Right renal pelvis (tissue), 4 donors: ENCODE data around the gene PSMD7. TPM values are rescaled to one million over a fixed set of nuclear protein-coding genes. Genes with fewer than 3 reads are reported as not detected.
A peak's percentile ranks its signal among the peaks of the same experiment; 100 is the strongest.

Experiments
- DNase-seq, 4 donors: peaks; one replicate each; pipeline ENCODE4 v3.0.0-alpha.2; 2013; ENCODE audit warnings: low read depth in 4 of 4, low spot score in 3 of 4, missing footprints in 1 of 4
- polyA plus RNA-seq, 4 donors: library from polyadenylated mRNA; unstranded; fragments of 120-200 nt; gene quantifications; one replicate each; pipeline ENCODE4 v1.2.1, GENCODE V29; 2013; ENCODE audit not compliant: insufficient read length in 4 of 4

Gene PSMD7
- 100 to 1,000 TPM in 1 of 4 donors, 10 to 100 TPM in 3; 91.8 to 105 (median 98.5) TPM for polyA plus RNA-seq

DNA sequence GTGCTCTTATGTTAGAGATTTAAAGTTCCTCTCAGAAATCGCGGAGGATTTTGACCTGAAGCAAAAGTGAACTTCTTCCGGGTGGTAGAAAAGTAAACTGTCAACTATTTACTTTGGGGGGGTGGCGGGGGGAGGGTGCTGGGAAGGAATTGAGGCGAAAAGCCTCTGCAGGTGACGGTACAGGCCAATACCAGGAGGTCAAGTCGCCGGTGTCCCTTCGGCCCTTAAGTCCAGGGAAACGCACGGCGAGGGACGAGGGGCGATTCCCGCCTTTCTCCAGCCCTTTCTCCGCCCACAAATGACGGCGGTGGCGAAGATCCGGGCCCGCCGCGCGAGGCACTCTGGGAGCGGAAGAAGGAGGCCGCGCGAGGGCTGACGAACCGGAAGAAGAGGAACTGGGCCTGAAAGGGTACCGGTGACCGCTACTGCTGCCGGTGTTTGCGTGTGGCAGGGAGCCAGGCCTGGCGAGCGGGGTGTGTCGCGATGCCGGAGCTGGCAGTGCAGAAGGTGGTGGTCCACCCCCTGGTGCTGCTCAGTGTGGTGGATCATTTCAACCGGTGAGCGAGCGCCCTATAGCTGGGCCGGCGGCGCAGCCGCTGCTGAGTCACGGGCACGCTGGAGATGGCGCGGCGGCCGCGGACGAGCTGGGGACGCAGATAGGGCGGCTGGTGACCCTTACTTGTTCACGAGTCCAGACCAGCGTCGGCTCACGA, at the start of gene PSMD7:
Gene PSMD7 (plus strand): TSS at position 383 of the 713 bp plus-strand sequence. CDS start 101 bp downstream, at position 484.
- peak; percentile 78 to 87 (median 86) for DNase-seq

GRCh38 chr16:74249254-74249653, 47.4 kb upstream of the PSMD7 start:
- DNase-seq, result no peak

GRCh38 chr16:74249846-74250245, 46.8 kb upstream of the PSMD7 start:
- no peak for DNase-seq

DNA sequence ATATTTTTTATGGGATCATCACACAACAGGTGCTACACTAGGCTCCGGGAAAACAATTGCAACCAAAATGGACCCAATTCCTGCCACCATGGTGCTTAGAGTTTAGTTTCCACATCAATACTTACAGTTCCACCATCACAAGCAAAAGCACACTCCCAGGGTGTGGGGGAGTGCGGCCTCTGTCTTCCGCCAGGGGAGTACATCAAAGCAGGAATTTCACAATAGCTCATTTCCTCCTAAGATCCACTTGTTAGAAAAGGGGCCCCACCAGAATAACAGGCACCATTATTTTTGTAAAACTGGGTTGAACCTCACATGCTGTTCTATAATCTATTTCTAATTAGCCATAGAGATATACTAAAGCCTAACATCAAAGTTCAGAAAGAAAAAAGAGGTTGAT, 44.3 kb upstream of the PSMD7 start:
- DNase-seq, result no peak

DNA sequence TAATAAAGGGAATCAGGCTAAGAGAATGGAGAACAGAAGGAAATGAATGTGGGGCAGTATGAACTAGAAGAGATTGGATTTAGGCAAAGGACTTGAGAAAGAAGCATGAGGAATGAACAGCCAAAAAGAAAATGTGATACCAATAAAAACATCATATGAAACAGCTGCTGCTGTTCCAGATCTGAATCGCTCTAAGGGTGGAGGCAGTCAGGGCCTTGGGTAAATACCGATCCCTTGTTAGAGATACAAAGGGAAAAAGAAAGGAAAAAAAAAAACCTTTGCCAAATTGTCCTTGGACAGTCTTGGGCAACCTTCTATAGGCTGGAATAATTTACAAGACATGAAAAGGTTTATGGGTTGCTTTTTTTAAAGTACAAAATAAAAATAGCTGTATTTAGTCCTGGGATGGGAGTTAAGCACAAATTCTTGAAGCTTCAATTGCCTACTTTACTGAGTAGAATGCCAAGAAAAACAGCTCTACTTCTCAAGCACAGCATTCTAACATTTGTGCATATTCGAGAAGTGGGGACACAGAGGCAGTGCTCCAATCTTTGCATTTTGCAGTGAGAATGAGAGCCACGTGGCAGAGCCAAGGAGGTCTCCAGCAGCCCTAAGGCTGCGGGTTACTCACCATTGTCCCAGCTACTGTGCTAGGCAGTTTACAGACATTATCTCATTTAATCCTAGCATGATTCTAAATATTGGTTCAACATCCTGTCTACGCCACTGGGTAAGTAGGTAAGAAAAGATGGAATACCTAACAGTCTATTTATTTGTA, 43.3 kb upstream of the PSMD7 start:
- DNase-seq, result no peak

GRCh38 chr16:74257061-74257460, 39.6 kb upstream of the PSMD7 start:
- no peak for DNase-seq

DNA sequence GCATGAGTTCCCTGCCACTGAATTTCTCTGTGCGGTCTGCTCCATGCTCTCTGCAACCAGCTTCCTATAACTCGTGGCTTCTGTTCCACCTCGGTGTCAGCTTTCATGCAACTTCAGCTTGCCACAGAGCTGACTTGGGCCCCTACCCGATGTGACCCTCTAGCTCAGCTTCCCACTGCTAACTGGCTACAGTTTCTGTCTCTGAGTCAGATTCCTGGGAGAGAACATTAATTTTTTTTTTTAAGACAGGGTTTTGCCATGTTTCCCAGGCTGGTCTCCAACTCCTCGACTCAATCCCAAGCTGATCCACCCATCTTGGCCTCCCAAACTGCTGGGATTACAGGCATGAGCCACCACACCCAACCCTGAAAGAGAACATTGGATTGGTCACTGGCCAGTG, 35.5 kb upstream of the PSMD7 start:
- no peak for DNase-seq

DNA sequence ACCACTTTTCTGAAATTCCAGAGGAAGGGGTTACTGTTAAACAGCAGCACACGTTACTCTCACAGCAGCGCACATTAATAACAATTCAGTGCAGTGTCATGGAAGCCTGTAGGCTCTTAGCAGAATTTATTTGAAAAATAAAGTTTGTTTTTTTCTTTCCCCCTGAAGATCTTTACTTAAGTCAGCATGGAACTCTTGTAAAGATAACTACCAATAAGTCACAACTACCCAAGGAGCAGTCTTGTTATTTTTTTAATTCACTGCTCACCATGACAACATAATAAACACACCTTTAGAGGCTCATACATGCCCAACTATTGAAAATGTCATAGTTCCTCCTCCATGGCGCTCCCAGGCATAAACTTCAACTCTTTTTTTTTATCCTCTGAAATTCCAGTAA, 31.8 kb upstream of the PSMD7 start:
- no peak for DNase-seq

- DNase-seq, result peak in 3 of 4 donors; percentile 6 to 18 (median 12)
These were observed 28.2 kb upstream of the PSMD7 start for GRCh38 chr16:74268372-74268782.

- no peak for DNase-seq
These were observed 24.7 kb upstream of the PSMD7 start for GRCh38 chr16:74271872-74272271.

GRCh38 chr16:74275031-74275636, 21.5 kb upstream of the PSMD7 start:
- no peak for DNase-seq

DNA sequence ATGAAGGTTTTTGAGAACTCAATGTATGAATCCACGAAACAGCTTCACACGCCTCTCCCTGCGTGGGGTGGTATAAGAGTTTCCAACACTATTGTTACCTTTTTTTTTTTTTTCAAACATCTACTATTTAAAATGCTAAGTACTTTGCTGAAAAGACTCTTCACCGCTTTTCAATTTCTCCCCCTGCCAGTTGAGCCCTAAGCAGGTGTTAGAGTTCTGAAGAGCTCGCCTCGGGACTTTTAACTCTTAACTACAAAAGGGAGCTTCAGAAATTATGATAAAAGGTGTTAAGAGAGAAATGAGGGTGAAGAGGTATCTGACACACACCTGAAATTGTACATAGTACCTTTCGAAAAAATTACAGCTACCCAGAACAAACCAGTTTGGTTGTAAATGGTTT, 20.9 kb upstream of the PSMD7 start:
- no peak for DNase-seq

DNA sequence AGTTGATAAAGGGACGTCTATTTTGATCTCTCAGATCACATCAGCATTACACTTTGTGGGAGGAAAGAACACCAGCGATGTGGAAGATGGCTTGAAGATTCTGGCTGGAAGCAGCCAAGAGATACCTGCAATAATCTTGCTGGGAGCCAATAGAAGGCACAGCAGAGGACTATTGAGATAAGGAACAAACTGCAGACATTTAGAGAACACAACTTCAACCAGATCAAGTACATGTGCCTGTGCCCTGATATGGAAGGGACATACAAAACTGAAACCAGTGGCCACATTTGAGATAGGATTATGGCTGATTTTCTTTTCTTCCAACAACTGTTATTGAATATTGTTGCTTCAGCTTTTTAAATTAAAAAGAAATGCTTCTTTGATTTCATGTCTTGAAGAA, 18.6 kb upstream of the PSMD7 start:
- DNase-seq, result no peak

GRCh38 chr16:74279266-74279665, 17.3 kb upstream of the PSMD7 start:
- DNase-seq, result no peak

GRCh38 chr16:74279805-74280204, 16.8 kb upstream of the PSMD7 start:
- no peak for DNase-seq

DNA sequence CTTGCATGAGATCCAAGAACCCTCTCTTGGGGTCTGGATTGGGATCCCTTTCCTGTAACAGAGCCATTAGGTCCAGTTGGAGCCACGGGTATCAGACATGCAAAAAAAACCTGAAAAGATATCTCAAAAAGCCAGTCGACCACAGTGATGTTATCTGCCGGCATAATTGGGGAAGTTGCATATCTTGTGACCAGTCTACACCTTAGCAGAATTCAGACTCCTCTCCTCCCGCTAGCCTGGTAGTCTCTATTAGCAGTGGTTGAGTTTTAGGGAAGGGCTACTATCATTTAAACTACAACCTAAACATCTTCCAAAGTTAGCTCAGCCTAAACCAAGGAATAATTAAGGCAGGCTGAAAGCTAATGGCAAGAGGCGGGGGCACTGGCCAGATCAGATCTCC, 16.2 kb upstream of the PSMD7 start:
- DNase-seq, result no peak

DNA sequence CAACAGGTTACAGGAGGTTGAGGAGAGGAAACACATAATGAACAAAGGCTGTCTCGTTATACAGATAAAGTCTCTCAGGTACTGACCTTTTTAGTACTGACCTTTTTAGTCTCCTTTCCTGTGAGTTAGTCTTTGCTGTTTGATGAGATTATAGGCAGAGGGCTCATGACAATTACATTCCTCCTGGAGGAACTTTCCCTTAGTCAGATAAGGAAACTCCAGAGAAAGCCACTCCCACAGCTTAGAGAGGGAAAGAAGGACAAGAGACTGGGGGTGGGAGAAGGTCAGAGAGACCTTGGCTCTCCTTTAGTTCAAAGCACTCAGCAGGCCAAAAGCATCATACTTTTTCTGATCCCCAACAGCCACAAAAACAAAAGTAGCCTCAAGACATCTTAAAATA, 15.3 kb upstream of the PSMD7 start:
- no peak for DNase-seq

- no peak for DNase-seq
These were observed 12.9 kb upstream of the PSMD7 start for GRCh38 chr16:74283716-74284115.

GRCh38 chr16:74288065-74288464, 8.5 kb upstream of the PSMD7 start:
- no peak for DNase-seq

DNA sequence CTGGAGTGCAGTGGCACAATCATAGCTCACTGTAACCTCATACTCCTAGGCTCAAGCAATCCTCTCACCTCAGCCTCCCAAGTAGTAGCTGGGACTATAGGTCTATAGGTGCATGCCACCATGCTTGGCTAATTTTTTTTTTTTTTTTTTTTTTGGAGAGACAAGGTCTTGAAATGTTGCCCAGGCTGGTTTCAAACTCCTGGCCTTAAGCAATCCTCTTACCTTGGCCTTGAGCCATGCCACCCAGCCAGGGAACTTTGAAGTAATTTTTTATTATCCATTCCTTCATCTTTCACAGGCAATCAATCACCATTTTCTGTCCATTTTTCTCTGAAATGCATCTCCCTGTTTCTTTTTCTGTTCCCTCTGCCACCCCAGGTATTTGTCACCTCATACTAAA, 6.3 kb upstream of the PSMD7 start:
- no peak for DNase-seq

DNA sequence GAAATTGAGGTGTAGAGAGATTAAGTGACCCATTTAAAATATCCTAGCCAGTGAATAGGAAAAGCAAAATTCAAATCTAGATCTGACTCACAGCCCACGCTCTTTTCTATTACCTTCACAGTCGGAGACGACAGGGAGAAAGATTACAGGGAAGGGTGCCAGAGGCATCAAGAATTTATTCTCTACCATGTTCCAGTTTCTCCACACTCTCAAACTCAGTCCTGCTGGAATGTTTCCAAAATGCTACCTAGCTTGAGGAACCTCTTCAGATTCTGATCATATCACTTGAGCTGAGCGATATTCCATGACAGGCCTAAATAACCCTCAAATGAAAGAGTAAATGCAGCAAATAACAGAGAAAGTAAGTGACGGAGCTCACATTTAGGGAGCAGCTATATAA, 5.4 kb upstream of the PSMD7 start:
- DNase-seq, result no peak
